Activated CD8-positive, alpha-beta memory T cell treated with anti-CD3 and anti-CD28 coated beads, Interleukin-2, amount 50 U/mL, for 1 hour (primary cell): ENCODE results near the gene CCDC33.
A peak's percentile ranks its signal among the peaks of the same experiment; 100 is the strongest.

Source experiments
- DNase-seq: peaks from one replicate; pipeline ENCODE4 v3.0.0-alpha.2; 2020; ENCODE audit errors: extremely low read depth

The CCDC33 gene

DNA sequence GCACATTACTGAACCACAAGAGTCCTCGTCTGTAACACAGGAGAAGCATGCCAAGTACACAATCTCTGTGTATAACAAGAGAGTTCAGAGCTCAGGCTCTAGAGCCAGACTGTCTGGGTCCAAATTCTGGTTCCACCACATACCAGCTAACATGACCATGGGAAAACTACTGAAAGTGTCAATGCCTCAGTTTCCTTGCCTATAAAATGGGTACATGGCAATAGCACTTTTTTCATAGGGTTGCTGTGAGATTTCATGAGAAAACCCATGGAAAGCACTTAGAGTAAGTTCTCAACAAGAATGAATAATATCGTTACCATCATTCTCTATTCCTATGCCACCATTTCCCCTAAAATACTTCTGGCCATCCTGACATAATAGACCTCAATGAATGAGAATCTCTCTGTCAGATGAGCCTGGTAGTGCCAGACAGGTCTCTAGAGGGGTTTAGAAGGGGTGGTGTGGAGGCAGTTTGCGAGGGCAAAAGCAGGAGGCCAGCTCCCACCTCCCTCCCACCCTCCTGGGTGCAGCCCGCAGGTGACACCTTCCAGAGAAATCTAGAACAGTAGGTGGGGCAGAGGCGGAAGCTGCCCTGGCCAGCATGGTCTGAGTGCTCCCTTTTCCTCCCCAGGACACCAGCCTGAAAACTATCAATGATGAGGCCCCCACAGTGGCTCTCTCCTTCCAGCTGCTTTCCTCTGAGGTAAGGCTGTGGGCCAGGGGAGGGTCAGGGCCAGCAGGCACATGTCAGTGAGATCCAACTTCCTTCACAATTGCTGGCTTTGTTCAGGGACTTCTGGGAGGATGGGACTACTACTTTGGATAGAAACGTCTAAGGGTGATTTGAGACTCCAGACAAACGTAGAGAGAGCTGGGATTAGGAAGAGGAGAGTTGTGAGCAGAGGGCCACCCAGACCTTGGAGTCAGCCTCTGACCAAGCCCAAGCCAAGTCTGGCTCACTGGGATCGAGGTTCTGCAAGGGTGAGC is 45.3 kb downstream of the CCDC33 start:
- no peak for DNase-seq

DNA sequence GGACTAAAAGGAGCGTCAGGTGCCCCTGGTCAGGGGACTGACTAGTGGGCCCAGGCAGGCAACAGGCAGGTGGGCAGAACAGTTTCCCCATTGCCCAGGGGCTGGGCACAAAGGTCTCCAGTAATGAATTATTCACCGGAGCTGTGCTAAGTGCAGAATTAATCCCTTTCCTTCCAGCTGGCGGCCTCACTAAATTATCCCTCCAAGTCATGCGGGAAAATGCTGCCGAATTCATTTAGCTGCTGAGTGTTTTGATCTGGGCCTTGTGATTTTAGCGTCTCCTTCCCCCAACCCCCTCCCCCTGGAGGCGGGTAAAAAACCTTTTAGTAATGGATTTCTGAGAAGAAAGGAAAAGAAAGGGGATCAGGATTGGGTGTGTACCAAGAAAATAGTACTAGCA is 47.2 kb downstream of the CCDC33 start:
- DNase-seq, result no peak

DNA sequence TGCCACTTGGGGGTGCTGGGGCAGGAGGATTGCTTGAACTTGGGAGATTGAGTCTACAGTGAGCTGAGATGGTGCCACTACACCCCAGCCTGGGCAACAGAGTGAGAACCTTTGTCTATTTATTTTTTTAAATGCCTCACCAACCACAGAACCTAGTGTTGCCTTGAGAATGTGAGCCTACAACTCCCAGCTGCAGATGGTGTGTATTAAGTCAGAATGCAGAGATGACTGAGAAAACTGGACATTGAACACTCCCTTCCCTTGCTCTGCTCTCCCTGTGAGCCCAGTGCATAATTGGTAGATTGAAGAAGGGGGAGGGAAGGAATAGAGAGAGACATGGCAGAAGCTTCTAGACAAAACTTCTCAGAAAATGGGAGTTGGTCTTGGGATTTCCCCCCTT is 53.5 kb downstream of the CCDC33 start:
- no peak for DNase-seq

DNA sequence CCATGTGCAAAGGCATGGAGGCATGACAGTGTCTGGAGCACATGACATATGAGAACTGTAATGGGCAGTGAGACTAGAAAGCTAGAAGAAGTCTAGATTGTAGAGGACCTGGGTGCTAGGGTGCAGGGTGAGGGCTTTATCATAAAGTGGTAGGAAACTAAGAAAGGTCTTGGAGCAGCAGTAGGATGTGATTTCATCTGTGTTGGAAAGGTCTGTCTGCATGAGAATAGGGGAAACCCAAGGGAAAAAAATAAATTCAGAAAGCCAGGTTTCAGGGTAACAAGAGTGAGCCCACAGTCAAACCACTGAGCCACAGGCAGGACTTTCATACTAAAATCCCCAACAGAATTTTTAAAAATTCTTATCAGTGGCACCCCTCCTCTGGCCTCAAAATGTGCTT is 54.5 kb downstream of the CCDC33 start:
- DNase-seq, result no peak

DNA sequence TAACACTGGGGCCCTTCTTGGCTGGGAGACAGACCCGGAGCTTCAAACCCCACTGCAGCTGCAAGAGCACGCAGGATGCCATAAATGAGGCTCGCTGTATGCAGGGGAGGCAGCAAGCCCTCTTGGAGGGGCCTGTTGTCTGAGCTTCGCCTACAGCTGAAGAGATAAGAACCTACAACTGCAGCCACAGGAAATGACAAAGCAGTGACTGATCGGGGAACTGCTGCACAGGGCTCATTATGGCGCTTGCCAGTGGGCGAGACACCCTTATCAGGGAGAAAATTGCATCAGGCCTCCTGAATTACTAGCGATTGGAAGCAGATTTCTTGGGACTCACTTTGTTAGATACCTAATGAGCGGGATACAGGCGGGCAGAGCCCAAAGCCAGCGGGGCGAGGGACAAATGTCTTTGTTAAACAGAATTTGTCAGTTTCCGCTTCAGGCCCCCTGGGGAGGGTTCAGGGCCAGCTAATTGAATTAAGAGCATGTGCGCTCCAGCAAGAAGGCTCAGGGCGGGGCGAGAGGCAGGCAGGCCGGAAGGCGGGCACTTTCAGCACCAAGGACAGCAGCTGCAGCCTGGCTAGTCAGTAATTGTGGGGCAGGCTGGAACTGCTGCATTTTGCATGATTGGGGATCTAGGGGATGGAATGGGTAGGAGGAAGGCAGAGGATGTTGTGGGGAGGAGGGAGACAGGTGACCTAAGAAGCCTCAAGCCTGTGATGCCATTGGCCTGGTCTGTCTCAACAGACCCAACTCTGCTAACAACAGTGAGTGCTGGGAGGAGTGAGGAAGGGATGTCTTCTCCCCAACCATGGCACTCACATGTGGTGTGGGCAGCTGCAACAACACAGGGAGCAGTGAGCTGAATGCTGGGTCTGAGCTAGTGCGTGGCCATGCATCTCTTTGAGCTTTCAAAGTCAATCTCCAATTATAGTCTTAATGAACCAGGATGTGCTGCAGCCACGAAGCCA is 55.3 kb downstream of the CCDC33 start:
- DNase-seq, result peak; percentile 19

DNA sequence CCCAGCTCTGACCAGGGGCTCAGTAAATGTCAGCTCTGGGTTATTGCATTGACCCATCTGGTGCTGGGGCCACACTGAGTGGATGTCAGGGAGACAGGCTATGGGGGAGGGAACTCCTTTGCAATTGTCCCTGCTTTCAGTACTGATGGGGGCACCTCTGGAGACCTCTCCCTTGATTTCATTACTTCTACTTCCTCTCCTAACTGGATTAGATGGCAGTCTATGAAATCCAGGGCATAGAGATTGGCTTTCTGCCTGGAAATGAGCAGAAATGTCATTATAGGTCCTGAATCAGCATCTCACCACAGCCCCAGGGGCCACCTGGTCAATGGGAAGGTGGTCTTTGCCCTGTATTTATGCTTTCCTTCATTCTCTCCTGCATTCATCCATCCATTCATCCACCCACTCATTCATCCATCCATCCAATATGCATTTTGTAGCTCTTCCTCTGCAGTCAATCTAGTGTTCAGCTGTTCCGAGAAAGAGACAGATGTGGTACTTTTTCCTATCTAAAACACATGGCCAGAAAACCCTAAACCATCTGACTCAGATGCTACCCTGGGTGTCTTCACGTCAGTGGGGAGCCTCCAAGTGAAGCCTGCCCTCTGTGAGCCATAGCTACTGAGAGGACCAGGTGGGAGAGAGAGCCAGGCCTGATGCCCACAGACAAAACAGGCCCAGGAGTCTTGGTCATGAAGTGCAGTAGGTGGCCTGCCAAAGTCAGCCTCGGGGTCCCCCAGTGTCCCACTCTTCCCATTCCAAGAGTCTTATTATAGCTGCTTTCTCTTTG is 57.1 kb downstream of the CCDC33 start:
- DNase-seq, result no peak

DNA sequence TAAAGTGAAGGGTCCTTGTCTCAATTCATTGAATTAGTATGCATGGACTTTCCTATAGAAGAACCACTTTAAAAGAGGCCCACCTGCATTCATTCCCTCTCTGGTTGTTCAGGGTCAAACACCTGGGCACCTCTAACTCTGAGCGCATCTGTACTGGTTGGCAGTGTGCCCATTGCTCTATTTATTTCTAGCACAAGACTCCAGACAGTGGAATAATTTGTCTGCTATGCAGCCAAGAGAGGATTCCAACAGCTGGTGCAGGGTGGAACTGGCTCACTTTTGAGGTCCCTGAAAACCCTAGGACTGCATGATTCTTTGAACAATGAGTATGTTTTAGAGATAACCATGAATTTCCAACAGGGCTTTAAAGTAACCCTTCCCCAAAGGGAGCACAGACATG is 57.9 kb downstream of the CCDC33 start:
- no peak for DNase-seq

DNA sequence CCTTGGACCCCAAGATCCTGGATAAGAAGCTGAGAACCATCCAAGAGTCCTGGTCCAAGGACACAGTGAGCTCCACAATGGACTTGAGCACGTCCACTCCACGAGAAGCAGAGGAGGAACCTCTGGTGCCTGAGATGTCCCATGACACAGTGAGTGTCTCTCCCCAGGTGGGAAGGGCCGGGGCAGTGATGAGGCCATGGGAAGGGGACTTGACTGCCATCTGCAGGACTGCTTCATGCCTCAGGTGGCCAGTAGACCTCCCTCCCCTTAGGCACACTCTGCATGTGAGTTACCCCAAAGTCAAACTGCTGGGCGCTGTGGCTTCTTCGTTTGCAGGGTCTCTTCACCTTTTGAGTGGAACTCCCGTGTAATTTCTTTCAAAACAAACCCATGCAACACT is 59.7 kb downstream of the CCDC33 start:
- DNase-seq, result no peak

DNA sequence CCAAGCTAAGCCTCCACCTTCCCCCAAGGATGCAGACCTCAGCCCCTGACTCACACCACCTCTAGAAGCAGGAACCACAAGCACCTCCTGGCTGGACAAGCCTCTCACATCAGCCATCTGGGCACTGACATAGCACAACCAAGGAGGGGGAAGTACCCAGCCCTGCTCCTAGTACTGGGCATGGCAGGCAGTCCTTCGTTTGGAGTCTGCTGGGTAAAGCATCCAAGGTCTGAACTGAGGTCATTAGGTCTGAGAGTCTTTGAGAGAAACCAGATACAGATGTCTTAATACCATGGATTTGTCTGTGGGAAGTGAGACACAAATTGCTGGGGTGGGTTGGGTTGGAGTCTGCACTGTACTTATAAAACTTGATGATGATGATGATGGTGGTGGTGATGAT is 61.8 kb downstream of the CCDC33 start:
- no peak for DNase-seq

DNA sequence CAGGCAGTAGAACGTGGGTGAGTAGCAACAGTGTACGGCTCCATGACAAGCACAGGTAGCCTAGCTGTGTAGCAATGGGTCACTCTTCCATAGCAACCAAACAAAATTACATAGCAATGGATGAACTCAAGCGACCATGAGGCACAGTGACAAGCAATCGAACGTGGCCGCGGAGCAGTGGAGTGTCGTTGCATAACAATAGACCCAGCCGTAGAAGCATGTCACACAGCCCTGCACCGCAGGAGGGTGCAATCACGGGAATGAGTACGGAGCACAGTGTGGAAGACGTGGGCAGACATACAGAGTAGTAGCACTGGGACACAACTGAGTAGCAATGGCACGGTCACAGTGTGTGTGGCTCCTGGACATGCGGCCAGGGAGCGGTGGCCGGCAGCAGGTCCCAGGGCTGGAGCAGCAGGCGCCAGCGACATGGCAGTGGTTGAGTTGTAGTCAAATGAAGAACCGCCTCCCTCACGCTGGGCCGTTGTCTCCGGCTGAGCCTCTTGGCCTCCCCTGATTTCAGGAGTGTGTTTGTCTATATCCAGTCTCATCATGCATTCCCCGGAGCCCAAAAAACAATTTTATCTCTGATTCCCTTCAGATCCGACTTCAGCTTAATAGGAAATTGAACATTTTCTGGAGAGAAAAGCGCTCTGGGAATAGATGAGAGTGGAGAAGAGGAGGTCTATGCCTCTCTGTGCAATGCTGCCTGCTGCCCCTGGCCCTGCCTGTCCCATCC is 64.1 kb downstream of the CCDC33 start:
- DNase-seq, result no peak

DNA sequence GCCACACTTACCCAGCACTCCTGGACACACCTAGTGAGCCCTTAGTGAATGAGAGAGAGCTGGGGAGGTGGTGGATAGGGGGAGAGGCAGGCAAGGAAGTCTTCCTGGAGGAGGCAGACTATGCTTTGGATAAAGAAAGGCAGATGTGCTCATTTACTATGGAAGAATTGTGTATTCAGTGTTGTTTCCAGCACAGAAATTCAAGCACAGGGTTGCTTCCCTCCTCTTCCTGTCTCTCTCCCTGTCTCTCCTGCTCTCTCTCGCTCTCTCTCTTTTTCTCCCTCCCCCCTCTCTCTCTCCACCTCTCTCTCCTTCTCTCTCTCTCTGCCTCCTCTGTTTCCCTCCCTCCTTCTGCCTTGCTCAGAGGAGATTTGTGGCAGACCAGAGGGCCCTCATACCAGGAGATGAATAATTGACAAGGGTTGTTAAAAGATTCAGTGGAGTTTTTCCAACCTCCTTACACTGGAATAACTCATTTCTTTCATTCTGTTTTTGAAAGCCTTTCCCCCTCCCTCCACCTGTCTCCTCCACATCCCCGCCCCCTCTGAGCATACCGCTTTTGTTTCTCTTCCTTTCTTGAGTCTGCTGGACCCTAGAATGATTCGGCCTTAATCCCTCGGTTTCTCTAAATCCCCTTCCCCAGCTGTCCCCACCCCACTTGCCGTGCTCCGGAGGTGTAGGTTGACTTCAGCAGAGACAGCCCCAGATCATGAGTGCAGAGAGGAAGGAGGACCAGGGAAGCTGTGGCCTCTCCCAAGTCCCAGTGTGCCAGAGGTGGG is 65.6 kb downstream of the CCDC33 start:
- no peak for DNase-seq

DNA sequence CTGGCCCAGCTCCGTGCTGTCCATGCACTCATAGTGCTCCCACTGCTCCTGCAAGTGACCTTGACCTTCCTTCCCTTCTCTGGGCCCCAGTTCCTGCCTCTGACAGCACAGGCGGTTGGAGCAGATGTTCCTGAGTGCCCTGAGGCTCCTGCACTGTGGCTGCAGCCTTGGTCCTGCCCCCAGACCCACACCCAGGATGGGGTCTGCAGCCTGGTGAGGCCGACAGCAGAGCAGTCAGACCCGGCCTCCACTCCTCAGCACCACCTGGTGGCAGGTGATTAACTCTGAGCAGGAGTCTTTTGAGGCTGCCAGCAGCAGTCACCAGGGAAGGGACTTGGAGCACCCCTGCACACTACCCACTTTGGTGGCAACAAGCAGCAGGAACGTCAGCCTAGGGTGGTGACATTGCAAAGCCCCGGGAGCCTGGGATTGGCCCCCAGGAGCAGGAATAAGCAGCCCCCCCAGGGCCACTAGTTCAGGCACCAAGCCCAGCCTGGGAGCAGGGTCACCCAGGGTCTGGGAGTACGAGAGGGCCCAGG is 66.8 kb downstream of the CCDC33 start:
- DNase-seq, result no peak

DNA sequence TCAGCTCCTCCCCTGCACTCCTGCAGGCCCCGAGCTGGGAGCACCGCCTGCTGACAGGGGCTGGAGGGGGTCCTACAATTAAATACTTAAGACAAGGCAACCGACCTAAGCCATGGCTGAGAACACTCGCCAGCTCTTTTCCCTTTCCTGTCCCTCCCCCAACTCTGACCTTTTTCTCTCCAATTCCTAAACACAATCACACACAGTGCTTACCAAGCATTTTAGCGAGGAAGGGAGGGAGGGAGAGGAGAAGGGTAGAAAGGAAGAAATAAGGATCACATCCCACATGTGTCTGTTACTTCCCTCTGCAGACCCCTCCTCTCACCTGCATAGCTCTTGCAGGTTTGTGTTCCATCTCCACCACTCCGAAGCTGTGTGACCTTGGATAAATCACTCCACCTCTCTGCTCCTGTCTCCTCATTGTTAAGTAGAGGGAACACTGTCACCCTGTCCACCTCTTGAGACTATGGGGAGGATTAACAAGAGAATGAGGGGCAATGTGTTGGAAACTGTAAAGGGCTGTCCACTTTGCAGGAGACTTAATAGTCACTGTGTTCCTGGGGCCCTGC is 67.7 kb downstream of the CCDC33 start:
- no peak for DNase-seq

DNA sequence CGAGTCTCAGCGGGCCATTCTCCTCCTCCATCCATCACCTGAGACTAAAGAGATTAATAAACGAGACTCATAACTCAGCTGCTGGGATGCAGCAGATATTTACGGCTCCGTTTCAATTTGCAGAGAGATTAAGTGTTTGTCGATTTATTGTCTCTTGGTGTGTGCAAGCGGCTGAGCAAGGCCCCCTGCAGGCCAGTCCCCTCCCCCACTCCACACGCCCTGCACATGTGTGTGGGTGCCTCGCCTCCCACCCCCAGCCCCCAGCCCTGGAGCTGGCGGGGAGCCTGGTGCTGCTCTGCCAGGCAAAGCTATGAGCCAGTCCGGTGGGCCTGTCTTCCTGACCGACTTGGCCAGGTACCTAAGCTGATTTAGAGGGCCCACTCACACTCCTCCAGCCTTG is 68.3 kb downstream of the CCDC33 start:
- DNase-seq, result no peak

DNA sequence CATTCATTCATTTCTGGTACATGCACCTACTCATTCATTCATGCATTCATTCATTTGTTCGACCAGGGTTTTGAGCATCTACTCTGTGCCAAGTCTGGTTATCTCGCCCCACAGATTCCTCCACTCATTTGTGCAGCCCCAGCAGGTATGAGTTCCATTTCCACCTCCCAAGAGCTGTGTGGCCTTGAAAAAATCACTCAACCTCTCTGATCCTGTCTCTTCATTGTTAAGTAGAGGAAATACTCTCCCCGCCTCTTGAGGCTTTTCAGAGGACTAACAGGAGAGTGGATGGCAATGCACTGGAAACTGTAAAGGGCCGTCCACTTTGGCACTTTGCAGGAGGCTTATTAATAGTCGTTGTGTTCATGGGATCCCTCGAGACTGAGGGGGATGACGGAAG is 69.6 kb downstream of the CCDC33 start:
- no peak for DNase-seq

DNA sequence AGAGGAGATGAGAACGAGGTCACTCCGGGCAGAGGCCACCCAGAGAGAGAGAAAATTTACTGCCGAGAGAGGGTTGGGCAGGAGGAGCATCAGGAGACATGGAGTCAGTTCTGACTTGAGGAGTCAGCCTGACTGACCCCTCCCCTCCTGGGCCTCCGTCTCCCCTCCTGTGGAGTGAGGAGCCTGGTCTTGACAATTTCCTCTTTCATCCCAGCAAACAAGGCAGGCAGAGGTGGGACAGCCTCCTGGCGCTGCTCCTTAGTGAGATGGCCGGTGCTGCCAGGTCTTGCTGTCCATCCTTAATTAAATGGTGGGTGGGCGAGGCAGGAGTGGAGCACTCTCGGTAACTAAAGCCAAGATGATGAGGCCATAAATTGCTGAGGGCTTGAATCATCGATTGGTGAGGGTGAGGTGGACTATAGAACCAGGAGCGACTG is 70.7 kb downstream of the CCDC33 start:
- DNase-seq, result no peak

DNA sequence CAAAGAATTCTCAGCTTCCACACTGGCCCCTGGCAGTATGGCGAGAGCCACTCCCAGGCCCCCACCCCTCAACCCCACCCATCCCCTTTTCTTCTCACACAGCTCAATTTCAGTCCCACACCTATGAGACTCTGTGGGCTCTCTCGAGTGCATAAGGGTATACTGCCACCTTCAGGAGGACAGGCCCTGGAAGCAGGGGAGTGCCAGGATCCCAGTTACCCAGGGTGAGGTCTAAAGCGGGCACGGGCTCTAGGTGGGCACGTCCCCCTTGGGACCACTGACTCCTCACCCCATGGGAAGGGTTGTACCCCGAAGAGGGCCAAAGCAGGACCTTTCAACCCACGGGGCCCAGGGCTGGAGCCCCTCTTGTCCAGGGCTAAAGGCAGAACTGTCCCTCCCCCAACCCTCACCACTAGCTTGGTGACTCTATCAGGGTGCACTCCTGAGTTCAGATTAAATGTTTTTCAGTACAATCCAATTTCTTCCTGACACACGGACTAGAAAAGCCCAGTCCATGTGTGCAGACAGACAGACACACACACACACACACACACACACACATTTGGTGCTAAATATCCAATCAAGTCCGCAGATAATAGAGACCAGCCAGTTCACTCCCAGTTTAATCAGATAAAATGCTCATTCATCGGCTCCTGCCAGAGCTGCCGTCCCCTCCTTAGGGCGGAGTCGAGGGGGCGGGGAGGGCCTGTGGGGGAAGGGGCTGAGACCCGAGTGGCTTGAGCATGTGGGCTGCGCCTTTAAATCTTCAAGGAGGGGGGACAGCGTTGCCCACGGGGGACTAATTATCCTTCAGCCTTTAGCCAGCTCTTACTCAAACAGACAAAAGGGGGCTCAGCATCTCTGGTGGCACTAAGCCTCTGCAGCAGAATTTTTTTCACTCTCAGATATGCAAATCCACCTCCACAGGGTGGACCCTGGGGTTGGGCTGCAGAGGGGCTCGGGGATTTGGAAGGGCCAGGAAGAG is 72.0 kb downstream of the CCDC33 start:
- DNase-seq, result no peak

DNA sequence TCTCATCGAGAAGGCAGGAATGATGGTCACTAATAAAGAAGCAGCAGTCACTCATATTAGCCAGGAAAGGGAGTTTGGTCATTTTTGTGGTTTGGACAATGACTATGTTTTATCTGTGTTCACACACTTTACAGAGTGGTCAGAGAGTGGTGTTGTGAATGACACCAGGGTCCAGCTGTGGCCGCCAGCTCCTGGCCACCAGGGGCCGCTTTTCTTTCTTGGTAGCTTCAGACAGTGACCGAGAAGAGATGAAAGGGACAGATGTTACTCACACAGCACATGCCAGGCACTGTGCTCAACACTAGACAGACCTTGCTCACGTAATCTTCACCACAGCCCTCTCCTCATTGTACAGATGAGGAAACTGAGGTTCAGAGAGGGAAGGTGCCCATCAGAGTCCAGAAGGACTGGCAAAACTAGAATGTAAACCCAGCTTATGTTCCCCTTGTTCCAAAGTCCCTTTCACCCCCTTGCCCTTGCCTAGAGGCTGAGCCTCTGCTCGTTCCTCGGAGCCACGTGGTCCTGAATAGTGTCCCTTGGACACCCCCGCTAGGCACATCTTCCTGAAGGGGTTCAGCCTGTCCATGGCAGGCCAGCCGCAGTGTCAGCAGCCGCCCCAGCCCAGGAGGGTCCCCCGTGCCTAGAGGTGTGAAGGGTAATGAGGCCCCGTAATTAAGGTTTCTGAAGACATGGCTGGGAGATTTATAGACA is 75.8 kb downstream of the CCDC33 start:
- no peak for DNase-seq
